ENCODE measurements around the gene ZNF608. TPM values are rescaled to one million over a fixed set of nuclear protein-coding genes. Genes with fewer than 3 reads are reported as not detected.

Gene ZNF608
- total RNA-seq, 6 experiments from 2014 or later = 0.28 to 0.85 (median 0.33) TPM

DNA sequence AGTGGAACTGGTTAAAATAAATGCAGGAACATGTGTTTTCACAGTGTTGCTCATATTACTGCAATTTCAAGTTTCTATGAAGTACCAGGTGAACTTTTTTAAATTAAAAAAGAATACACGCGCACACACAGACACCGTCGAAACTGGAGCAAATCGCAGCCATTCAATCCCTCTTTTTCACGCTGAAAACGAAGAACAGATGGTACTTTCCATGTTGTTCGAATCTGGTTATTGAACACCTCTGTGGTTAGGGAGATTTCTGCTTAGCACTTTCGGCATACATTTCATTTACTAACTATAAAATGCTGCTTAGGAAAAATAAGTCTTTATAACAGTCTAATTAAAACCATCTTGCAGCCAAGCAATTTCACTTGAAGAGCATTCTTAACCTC is 6.8 kb downstream of the ZNF608 start:
- H3K9me3 Mint-ChIP-seq = peaks cover 4% of the 10 kb centered on the region; the same call in 1 of the 2 replicates
- peaks cover 24% of the 10 kb centered on the region for H3K4me1 Mint-ChIP-seq (ENCODE audit: low read depth)
- peaks cover 22% of the 10 kb centered on the region for H3K27me3 Mint-ChIP-seq (ENCODE audit: insufficient read depth)
- TF ChIP-seq, protein P1, sequence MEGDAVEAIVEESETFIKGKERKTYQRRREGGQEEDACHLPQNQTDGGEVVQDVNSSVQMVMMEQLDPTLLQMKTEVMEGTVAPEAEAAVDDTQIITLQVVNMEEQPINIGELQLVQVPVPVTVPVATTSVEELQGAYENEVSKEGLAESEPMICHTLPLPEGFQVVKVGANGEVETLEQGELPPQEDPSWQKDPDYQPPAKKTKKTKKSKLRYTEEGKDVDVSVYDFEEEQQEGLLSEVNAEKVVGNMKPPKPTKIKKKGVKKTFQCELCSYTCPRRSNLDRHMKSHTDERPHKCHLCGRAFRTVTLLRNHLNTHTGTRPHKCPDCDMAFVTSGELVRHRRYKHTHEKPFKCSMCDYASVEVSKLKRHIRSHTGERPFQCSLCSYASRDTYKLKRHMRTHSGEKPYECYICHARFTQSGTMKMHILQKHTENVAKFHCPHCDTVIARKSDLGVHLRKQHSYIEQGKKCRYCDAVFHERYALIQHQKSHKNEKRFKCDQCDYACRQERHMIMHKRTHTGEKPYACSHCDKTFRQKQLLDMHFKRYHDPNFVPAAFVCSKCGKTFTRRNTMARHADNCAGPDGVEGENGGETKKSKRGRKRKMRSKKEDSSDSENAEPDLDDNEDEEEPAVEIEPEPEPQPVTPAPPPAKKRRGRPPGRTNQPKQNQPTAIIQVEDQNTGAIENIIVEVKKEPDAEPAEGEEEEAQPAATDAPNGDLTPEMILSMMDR (IDR thresholded peaks at IDR 0.05) = no peak
- no peak overlapping the region for H3K4me3 Mint-ChIP-seq
- H3K36me3 Mint-ChIP-seq (ENCODE audit: low read depth) = 0 out of 2 replicates have a peak, but pooled peaks cover 4% of the 10 kb centered on the region
- H3K27ac Mint-ChIP-seq = no peak overlapping the region
- DNase-seq = no peak

DNA sequence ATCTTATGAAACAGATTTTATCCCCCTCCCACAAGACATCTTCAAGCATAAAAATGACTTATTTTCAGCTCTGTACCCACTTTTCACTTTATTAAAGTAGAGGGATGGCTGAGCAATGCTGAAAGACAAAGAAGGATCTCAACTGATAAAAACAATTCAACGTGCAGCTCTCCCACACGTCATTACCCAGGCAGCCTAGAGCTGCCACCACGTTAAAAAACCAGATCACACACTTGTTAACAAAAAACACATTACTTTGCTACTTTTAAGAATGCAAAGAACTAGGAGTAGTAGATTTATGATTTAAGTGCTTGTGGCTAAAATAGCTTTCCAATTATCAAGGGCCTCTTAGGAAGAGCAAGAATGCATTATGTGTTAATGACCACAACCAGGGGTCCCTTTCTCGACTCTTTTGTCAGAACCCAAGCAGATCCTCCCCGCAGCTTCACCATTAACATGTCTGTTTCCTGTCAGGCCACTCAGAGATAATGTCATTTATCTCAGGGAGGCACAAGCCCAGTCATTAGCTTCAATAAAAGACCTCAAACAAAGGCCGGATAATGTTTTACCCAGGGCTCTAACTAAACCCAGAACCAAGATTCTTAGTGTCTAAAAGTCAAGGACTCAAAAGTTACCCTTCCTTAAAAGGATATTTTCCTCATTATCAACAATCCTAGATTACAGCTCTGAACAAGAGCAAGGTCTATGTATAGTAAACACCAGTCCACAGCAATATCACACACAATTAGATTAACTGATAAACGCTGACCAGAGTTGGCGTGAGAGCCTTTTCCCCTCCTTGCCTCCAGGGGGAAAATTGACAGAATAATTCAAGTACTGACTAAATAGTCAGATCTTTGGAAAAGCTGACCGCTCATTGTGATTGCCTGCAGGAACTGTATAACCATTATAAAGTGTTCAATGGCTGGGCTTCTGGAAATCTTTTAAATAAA is 7.5 kb downstream of the ZNF608 start:
- H3K36me3 Mint-ChIP-seq (ENCODE audit: low read depth) = 0 out of 2 replicates have a peak, but pooled peaks cover 4% of the 10 kb centered on the region
- H3K4me1 Mint-ChIP-seq (ENCODE audit: low read depth) = peaks cover 26% of the 10 kb centered on the region
- DNase-seq = no peak
- H3K9me3 Mint-ChIP-seq = peaks cover 4% of the 10 kb centered on the region; the same call in 1 of the 2 replicates
- TF ChIP-seq, protein P1 (IDR thresholded peaks at IDR 0.05) = no peak; the same call in 1 of the 2 replicates
- H3K27ac Mint-ChIP-seq = no peak overlapping the region
- H3K4me3 Mint-ChIP-seq = no peak overlapping the region
- H3K27me3 Mint-ChIP-seq (ENCODE audit: insufficient read depth) = peaks cover 22% of the 10 kb centered on the region

DNA sequence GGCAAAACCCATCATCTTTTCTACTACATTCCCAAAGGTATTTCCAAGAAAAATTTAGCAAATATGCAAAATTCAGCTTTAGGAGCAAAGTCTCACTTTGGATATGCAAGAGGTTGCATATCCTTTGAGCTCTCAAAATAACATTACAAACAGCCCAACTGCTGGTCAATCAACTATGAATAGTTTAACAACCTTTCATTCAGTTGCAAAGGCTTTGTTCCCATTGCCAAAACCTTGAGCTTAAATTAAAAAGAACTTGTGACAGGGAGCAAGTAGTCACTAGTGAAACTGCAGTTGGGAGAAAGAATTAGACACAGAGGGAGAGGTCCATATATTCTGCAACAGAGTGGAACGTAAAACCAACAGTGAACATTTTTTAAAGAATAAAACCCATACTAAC is 8.8 kb downstream of the ZNF608 start:
- TF ChIP-seq, protein P1 (IDR thresholded peaks at IDR 0.05) = no peak
- Mint-ChIP-seq H3K27me3 (ENCODE audit: insufficient read depth) (peaks cover 30% of the 10 kb centered on the region), H3K4me3 (no peak overlapping the region), H3K9me3 (peaks cover 4% of the 10 kb centered on the region; the same call in 1 of the 2 replicates), H3K27ac (no peak overlapping the region), H3K36me3 (ENCODE audit: low read depth) (0 out of 2 replicates have a peak, but pooled peaks cover 4% of the 10 kb centered on the region), H3K4me1 (ENCODE audit: low read depth) (peaks cover 26% of the 10 kb centered on the region)
- no peak for DNase-seq

DNA sequence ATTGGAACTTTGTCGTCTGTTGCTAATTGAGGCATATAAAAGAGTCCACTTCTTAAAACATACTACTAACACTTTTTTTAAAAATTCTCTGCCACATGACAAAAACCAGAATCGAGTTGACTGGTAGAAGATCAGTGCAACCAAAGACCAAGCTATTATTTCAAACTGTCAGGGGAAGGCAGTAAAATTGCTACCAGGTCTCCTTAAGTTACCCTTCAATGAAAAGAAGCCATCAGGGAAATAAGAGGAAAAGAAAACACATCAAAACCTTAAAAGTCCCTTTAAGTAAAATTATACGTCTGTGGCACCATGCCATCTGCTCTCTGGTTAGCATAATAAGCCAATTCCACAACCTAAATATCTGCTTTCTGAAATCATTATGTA is 9.6 kb downstream of the ZNF608 start:
- H3K27me3 Mint-ChIP-seq (ENCODE audit: insufficient read depth) = peaks cover 33% of the 10 kb centered on the region
- TF ChIP-seq, protein P1 (IDR thresholded peaks at IDR 0.05) = no peak
- peaks cover 26% of the 10 kb centered on the region for H3K4me1 Mint-ChIP-seq (ENCODE audit: low read depth)
- no peak overlapping the region; the same call in 1 of the 2 replicates for H3K4me3 Mint-ChIP-seq
- H3K27ac Mint-ChIP-seq = no peak overlapping the region
- H3K36me3 Mint-ChIP-seq (ENCODE audit: low read depth) = 0 out of 2 replicates have a peak, but pooled peaks cover 4% of the 10 kb centered on the region
- DNase-seq = no peak
- H3K9me3 Mint-ChIP-seq = peaks cover 4% of the 10 kb centered on the region; the same call in 1 of the 2 replicates

DNA sequence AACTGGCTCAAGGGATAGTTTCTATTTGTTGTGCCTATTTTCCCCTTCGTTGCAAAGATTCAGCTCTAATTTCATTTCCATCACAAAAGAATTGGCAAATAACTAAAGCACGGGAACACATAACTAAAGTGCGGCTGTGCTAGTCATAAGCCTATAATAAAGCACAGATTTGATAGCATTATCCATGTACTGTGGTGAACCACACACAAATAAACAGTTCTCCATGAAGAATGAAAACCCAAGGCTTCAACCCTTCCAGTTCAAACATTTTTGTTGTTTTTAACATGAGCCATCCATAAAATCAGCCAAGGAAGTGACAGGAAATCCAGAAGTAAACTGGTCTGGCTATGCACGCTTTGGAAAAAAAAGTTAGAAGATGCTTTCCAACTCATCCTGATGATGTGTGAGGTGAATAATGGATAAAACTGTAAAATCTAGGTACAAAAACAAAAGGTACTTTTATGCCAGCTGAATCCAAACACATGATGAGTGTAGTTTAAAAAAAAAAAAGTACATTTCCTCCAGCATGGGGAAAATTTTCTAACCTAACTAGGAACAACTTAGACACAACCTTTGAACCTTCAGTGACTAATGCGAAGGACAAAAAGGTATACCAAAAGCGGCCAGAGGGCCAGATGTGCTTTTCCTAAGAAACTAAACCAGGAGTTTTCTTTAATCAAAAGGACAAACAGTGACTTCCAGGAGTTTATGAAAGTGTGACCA is 10.2 kb downstream of the ZNF608 start:
- H3K27me3 Mint-ChIP-seq (ENCODE audit: insufficient read depth) = peaks cover 33% of the 10 kb centered on the region
- H3K4me3 Mint-ChIP-seq = peak overlapping the region; percentile 80
- H3K27ac Mint-ChIP-seq = peak overlapping the region; percentile 27
- peak; percentile 74 for DNase-seq
- TF ChIP-seq, protein P1 (IDR thresholded peaks at IDR 0.05) = no peak
- H3K4me1 Mint-ChIP-seq (ENCODE audit: low read depth) = peaks cover 26% of the 10 kb centered on the region
- H3K36me3 Mint-ChIP-seq (ENCODE audit: low read depth) = 0 out of 2 replicates have a peak, but pooled peaks cover 2% of the 10 kb centered on the region
- peaks cover 2% of the 10 kb centered on the region; the same call in 1 of the 2 replicates for H3K9me3 Mint-ChIP-seq

All from HFFc6 (cell line).